ENCODE data around the gene GYG1. TPM values are rescaled to one million over a fixed set of nuclear protein-coding genes. Genes with fewer than 3 reads are reported as not detected.
A peak's percentile ranks its signal among the peaks of the same experiment; 100 is the strongest.

The GYG1 gene
- total and polyA plus RNA-seq, 2 experiments from 2014 or later = 26.2 to 57.2 TPM

- Histone ChIP-seq H3K9me2 (ENCODE audit: insufficient read depth) (no peaks in the 10 kb centered on the region), H3K4me1 (ENCODE audit: insufficient read depth) (peaks cover 60% of the 10 kb centered on the region), H3F3A (ENCODE audit: insufficient read depth) (peaks cover 50% of the 10 kb centered on the region), H3K9ac (peak overlapping the region; percentile 19; the same call in 1 of the 2 replicates), H3K4me2 (ENCODE audit: unreplicated experiment) (peak overlapping the region; percentile 43), H3K36me3 (ENCODE audit: low read depth) (peaks cover 22% of the 10 kb centered on the region), H3K9me3 (ENCODE audit: low read depth) (no peaks in the 10 kb centered on the region), H3K79me2 (ENCODE audit: insufficient read depth) (no peaks in the 10 kb centered on the region), H2AFZ (no peak overlapping the region), H4K20me1 (ENCODE audit: insufficient read depth) (no peaks in the 10 kb centered on the region), H3K27me3 (replicated peaks; ENCODE audit: insufficient read depth) (no peaks in the 10 kb centered on the region), H3K27ac (peak overlapping the region; percentile 78), H3K4me3 (0 out of 2 replicates have a peak overlapping the region, but pooled peaks have one; percentile 9)
- TF ChIP-seq EZH2phosphoT487 (IDR thresholded peaks at IDR 0.05; ENCODE audit: insufficient read depth, low read depth) (0 out of 2 replicates have a peak, but pooled peaks have one; percentile 30), EZH2 (IDR thresholded peaks at IDR 0.05; ENCODE audit: insufficient read depth, poor library complexity, severe bottlenecking) (no peak)
- DNase-seq = peak; percentile 96
- in situ Hi-C loops (cut with MboI) = no loop called here
- WGBS, 2 experiments (ENCODE audit: low coverage in 1 of 2, low lambda C conversion rate in 2 of 2, missing lambda C conversion rate in 2 of 2) = 55% methylated on average over 9 of the region's 9 CpGs
Measured at GRCh38 chr3:149016669-149017541, 25.6 kb downstream of the GYG1 start.

- DNase-seq = peak; percentile 78
- no peaks in the 10 kb centered on the region for H3K27me3 ChIP-seq (replicated peaks; ENCODE audit: insufficient read depth)
- H3K9me3 ChIP-seq (ENCODE audit: low read depth) = no peaks in the 10 kb centered on the region
- no peak overlapping the region for H3K9ac ChIP-seq
- H3F3A ChIP-seq (ENCODE audit: insufficient read depth) = peaks cover 50% of the 10 kb centered on the region
- H3K9me2 ChIP-seq (ENCODE audit: insufficient read depth) = no peaks in the 10 kb centered on the region
- WGBS, 2 experiments (ENCODE audit: low coverage in 1 of 2, low lambda C conversion rate in 2 of 2, missing lambda C conversion rate in 2 of 2) = 84 to 88% methylated on average over 1 of the region's 1 CpG
- TF ChIP-seq EZH2 (IDR thresholded peaks at IDR 0.05; ENCODE audit: insufficient read depth, poor library complexity, severe bottlenecking) (no peak), EZH2phosphoT487 (IDR thresholded peaks at IDR 0.05; ENCODE audit: insufficient read depth, low read depth) (no peak)
- H3K27ac ChIP-seq = peak overlapping the region; percentile 66
- no peak overlapping the region for H2AFZ ChIP-seq
- H4K20me1 ChIP-seq (ENCODE audit: insufficient read depth) = no peaks in the 10 kb centered on the region
- H3K36me3 ChIP-seq (ENCODE audit: low read depth) = peaks cover 16% of the 10 kb centered on the region; the same call in 1 of the 2 replicates
- no peak overlapping the region; the same call in 1 of the 2 replicates for H3K4me3 ChIP-seq
- no peaks in the 10 kb centered on the region for H3K79me2 ChIP-seq (ENCODE audit: insufficient read depth)
- H3K4me2 ChIP-seq (ENCODE audit: unreplicated experiment) = peak overlapping the region; percentile 58
- H3K4me1 ChIP-seq (ENCODE audit: insufficient read depth) = peaks cover 60% of the 10 kb centered on the region
- in situ Hi-C loops (cut with MboI) = no loop called here
Measured at GRCh38 chr3:149018247-149018646, 26.9 kb downstream of the GYG1 start.

- Histone ChIP-seq H3F3A (ENCODE audit: insufficient read depth) (peaks cover 42% of the 10 kb centered on the region), H3K4me3 (no peak overlapping the region), H2AFZ (no peak overlapping the region), H3K4me2 (ENCODE audit: unreplicated experiment) (peak overlapping the region; percentile 31), H3K9me3 (ENCODE audit: low read depth) (no peaks in the 10 kb centered on the region), H3K27ac (no peak overlapping the region), H3K9me2 (ENCODE audit: insufficient read depth) (no peaks in the 10 kb centered on the region), H3K4me1 (ENCODE audit: insufficient read depth) (peaks cover 63% of the 10 kb centered on the region), H3K9ac (no peak overlapping the region), H3K27me3 (replicated peaks; ENCODE audit: insufficient read depth) (no peaks in the 10 kb centered on the region), H3K36me3 (ENCODE audit: low read depth) (peaks cover 12% of the 10 kb centered on the region; the same call in 1 of the 2 replicates), H4K20me1 (ENCODE audit: insufficient read depth) (no peaks in the 10 kb centered on the region), H3K79me2 (ENCODE audit: insufficient read depth) (no peaks in the 10 kb centered on the region)
- WGBS, 2 experiments (ENCODE audit: low coverage in 1 of 2, low lambda C conversion rate in 2 of 2, missing lambda C conversion rate in 2 of 2) = 93 to 99% methylated on average over 4 of the region's 4 CpGs
- no peak for TF ChIP-seq EZH2phosphoT487 (IDR thresholded peaks at IDR 0.05; ENCODE audit: insufficient read depth, low read depth)
- TF ChIP-seq EZH2 (IDR thresholded peaks at IDR 0.05; ENCODE audit: insufficient read depth, poor library complexity, severe bottlenecking) = no peak
- in situ Hi-C loops (cut with MboI) = no loop called here
- no peak for DNase-seq
Measured at GRCh38 chr3:149019580-149019979, 28.2 kb downstream of the GYG1 start.

- Histone ChIP-seq H3K4me1 (ENCODE audit: insufficient read depth) (peaks cover 55% of the 10 kb centered on the region), H3K9me2 (ENCODE audit: insufficient read depth) (no peaks in the 10 kb centered on the region), H3K4me3 (no peak overlapping the region), H3F3A (ENCODE audit: insufficient read depth) (peaks cover 36% of the 10 kb centered on the region), H3K27ac (no peak overlapping the region), H2AFZ (no peak overlapping the region), H3K36me3 (ENCODE audit: low read depth) (peaks cover 20% of the 10 kb centered on the region; the same call in 1 of the 2 replicates), H4K20me1 (ENCODE audit: insufficient read depth) (no peaks in the 10 kb centered on the region), H3K4me2 (ENCODE audit: unreplicated experiment) (peak overlapping the region; percentile 31), H3K9ac (no peak overlapping the region), H3K79me2 (ENCODE audit: insufficient read depth) (no peaks in the 10 kb centered on the region), H3K9me3 (ENCODE audit: low read depth) (no peaks in the 10 kb centered on the region), H3K27me3 (replicated peaks; ENCODE audit: insufficient read depth) (no peaks in the 10 kb centered on the region)
- DNase-seq = peak; percentile 54
- in situ Hi-C loops (cut with MboI) = no loop called here
- WGBS, 2 experiments (ENCODE audit: low coverage in 1 of 2, low lambda C conversion rate in 2 of 2, missing lambda C conversion rate in 2 of 2) = 64 to 65% methylated on average over 3 of the region's 3 CpGs
- TF ChIP-seq EZH2phosphoT487 (IDR thresholded peaks at IDR 0.05; ENCODE audit: insufficient read depth, low read depth) = no peak
- no peak for TF ChIP-seq EZH2 (IDR thresholded peaks at IDR 0.05; ENCODE audit: insufficient read depth, poor library complexity, severe bottlenecking)
Measured at GRCh38 chr3:149020196-149020838, 29.0 kb downstream of the GYG1 start.

Measured in GM23248 (cell line).